Mesodermal cell (in vitro differentiated cells): Measurements from ENCODE around the gene NPAS3.

Experiments used
- H3K27ac ChIP-seq: 2 replicates; pipeline ENCODE4 v1.7.0; 2013; ENCODE audit warnings: mild to moderate bottlenecking, low read depth, low read length, moderate library complexity; ENCODE audit not compliant: severe bottlenecking
- H3K36me3 ChIP-seq: 2 replicates; pipeline ENCODE4 v1.7.1; 2013; ENCODE audit warnings: mild to moderate bottlenecking, low read length, moderate library complexity; ENCODE audit not compliant: control insufficient read depth, insufficient read depth
- H3K4me1 ChIP-seq: one replicate; pipeline ENCODE4 v1.7.1; 2013; ENCODE audit warnings: mild to moderate bottlenecking, low read length; ENCODE audit not compliant: insufficient read depth, control insufficient read depth, poor library complexity, severe bottlenecking
- H3K4me3 ChIP-seq: 2 replicates; pipeline ENCODE4 v1.7.0; 2013; ENCODE audit warnings: low read length, control low read depth, mild to moderate bottlenecking; ENCODE audit not compliant: insufficient read depth, poor library complexity, severe bottlenecking; ENCODE audit errors: extremely low read depth
- H3K9me3 ChIP-seq: 2 replicates; pipeline ENCODE4 v1.7.1; 2013; ENCODE audit warnings: mild to moderate bottlenecking, low read length, moderate library complexity; ENCODE audit not compliant: control insufficient read depth
- WGBS, 2 experiments: methylation state at CpG; one replicate each; pipeline ENCODE4 v1.1.5; 2013; ENCODE audit warnings: missing lambda C conversion rate in 2 of 2; ENCODE audit not compliant: insufficient coverage in 2 of 2; 5-methylcytosine and 5-hydroxymethylcytosine counted together

NPAS3 gene

GRCh38 chr14:32940711-32941667, 2.3 kb downstream of the NPAS3 start:
- 87 to 100% methylated on average over 5 of the region's 7 CpGs for WGBS, 2 experiments
- Histone ChIP-seq H3K4me3 (no peak overlapping the region), H3K9me3 (no peaks in the 10 kb centered on the region), H3K36me3 (no peaks in the 10 kb centered on the region), H3K27ac (no peak overlapping the region), H3K4me1 (peaks cover 3% of the 10 kb centered on the region)

- Histone ChIP-seq H3K4me1 (peaks cover 3% of the 10 kb centered on the region), H3K27ac (no peak overlapping the region), H3K4me3 (no peak overlapping the region), H3K9me3 (no peaks in the 10 kb centered on the region), H3K36me3 (no peaks in the 10 kb centered on the region)
- WGBS, 2 experiments = 86% methylated on average over 1 of the region's 2 CpGs; no CpG with 5 or more reads in 1 of the 2 experiments
These were observed 3.0 kb downstream of the NPAS3 start for GRCh38 chr14:32941668-32942065.

DNA sequence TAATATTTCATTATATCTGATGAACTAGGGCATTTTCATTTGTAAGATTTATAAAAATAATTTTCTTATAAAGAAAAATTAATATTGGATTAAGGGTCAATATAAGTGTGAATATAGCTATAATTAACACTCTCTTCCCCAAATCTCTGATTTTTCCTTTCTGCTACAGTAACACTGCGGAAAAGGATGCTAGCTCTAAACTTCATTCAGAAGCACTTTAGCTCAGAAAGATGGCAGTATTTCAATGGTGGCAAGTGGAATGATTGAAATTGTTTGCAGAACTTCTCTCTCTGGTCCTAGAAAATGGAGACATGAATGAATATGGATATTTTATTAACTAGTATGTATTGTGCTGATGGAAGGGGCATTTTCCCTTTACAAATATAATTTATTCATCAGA, 8.4 kb downstream of the NPAS3 start:
- Histone ChIP-seq H3K9me3 (no peaks in the 10 kb centered on the region), H3K27ac (no peak overlapping the region), H3K36me3 (no peaks in the 10 kb centered on the region), H3K4me3 (no peak overlapping the region), H3K4me1 (peaks cover 3% of the 10 kb centered on the region)
- WGBS, 2 experiments = 100% methylated on average over 1 of the region's 1 CpG; no CpG with 5 or more reads in 1 of the 2 experiments

GRCh38 chr14:32947792-32948191, 9.1 kb downstream of the NPAS3 start:
- Histone ChIP-seq H3K27ac (no peak overlapping the region), H3K9me3 (no peaks in the 10 kb centered on the region), H3K4me3 (no peak overlapping the region), H3K4me1 (peaks cover 3% of the 10 kb centered on the region), H3K36me3 (no peaks in the 10 kb centered on the region)
- WGBS, 2 experiments = 50 to 79% methylated on average over 1 to 2 of the region's 2 CpGs

GRCh38 chr14:32950584-32950983, 11.9 kb downstream of the NPAS3 start:
- Histone ChIP-seq H3K9me3 (no peaks in the 10 kb centered on the region), H3K4me3 (no peak overlapping the region), H3K36me3 (no peaks in the 10 kb centered on the region), H3K27ac (no peak overlapping the region), H3K4me1 (peaks cover 3% of the 10 kb centered on the region)
- WGBS, 2 experiments = 80 to 100% methylated on average over 1 to 2 of the region's 2 CpGs

DNA sequence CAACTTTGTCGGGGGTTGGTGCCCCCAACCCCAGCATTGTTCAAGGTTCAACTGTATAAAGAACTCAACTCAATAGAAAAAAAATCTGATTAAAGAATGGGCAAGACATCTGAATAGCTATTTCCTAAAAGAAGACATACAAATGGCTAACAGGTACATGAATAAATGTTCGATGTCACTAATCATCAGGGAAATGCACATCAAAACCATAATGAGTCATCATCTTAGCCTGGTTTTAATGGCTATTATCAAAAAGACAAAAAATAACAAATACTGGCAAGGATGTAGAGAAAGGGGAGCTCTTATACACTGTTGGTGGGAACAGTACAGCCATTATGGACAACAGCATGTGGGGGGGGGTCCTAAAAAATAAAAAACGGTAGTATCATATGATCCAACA, 28.7 kb downstream of the NPAS3 start:
- no peaks in the 10 kb centered on the region for H3K4me1 ChIP-seq
- 76 to 100% methylated on average over 1 to 2 of the region's 3 CpGs for WGBS, 2 experiments
- H3K36me3 ChIP-seq = no peaks in the 10 kb centered on the region
- H3K4me3 ChIP-seq = no peak overlapping the region
- no peak overlapping the region for H3K27ac ChIP-seq
- no peaks in the 10 kb centered on the region for H3K9me3 ChIP-seq

DNA sequence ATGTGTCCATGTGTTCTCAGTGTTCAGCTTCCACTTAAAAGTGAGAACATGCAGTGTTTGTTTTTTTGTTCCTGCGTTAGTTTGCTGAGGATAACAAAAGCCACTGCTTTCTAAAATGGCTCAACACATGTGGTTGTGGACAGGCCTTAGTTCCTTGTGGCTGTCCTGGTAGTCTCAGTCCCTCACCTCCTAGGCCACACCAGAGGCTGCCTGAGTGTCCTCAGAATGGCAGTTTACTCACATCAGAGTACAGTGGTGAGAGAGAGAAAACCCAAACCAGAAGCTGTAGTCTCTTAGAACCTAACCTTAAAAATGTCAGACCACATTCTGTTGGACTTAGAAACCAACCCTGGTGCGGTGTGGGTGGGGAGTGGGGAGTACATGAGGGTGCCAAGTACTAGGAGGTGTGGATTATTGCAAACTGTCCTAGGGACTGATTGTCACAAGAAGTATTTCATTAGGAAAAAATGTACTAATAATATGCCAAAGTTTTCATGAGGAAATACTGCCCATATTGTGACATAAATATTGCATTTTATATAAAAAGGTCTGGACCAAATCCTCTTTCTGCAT, 30.4 kb downstream of the NPAS3 start:
- no peaks in the 10 kb centered on the region for H3K9me3 ChIP-seq
- H3K4me1 ChIP-seq = no peaks in the 10 kb centered on the region
- H3K36me3 ChIP-seq = no peaks in the 10 kb centered on the region
- H3K4me3 ChIP-seq = no peak overlapping the region
- 93 to 100% methylated on average over 1 to 2 of the region's 2 CpGs for WGBS, 2 experiments
- no peak overlapping the region for H3K27ac ChIP-seq

GRCh38 chr14:32977913-32978312, 39.2 kb downstream of the NPAS3 start:
- no CpG with 5 or more reads among the region's 2 CpGs for WGBS, 2 experiments
- no peaks in the 10 kb centered on the region for H3K36me3 ChIP-seq
- H3K9me3 ChIP-seq = no peaks in the 10 kb centered on the region
- no peak overlapping the region for H3K27ac ChIP-seq
- no peaks in the 10 kb centered on the region for H3K4me1 ChIP-seq
- no peak overlapping the region for H3K4me3 ChIP-seq

DNA sequence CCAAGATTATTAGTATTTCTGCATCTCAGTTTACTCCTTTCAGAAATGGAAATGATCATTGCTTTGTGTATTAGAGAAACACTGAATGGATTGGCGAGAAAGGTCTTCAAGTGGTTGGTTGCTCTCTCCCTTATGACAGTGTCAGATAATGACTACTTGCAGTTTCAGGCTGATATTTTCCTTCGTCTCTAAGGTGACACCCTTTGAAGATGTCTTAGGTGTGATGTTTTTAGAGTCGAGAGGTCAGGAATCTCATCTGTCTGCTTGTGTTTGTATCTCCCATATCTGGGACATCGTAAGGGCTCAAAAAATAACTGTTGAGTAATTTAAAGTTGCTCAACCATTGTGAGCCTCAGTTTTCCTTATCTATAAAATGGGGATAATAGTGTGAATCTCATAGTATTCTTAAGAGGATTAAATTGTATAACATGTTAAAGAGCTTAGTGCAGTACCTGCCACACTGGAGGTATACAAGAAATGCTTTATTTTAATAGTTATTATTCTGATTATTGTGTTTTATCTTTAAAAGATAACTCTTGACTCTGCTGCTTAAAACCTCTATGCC, 40.1 kb downstream of the NPAS3 start:
- no peak overlapping the region for H3K4me3 ChIP-seq
- H3K27ac ChIP-seq = no peak overlapping the region
- H3K4me1 ChIP-seq = no peaks in the 10 kb centered on the region
- 89 to 94% methylated on average over 1 to 2 of the region's 4 CpGs for WGBS, 2 experiments
- no peaks in the 10 kb centered on the region for H3K9me3 ChIP-seq
- no peaks in the 10 kb centered on the region for H3K36me3 ChIP-seq

DNA sequence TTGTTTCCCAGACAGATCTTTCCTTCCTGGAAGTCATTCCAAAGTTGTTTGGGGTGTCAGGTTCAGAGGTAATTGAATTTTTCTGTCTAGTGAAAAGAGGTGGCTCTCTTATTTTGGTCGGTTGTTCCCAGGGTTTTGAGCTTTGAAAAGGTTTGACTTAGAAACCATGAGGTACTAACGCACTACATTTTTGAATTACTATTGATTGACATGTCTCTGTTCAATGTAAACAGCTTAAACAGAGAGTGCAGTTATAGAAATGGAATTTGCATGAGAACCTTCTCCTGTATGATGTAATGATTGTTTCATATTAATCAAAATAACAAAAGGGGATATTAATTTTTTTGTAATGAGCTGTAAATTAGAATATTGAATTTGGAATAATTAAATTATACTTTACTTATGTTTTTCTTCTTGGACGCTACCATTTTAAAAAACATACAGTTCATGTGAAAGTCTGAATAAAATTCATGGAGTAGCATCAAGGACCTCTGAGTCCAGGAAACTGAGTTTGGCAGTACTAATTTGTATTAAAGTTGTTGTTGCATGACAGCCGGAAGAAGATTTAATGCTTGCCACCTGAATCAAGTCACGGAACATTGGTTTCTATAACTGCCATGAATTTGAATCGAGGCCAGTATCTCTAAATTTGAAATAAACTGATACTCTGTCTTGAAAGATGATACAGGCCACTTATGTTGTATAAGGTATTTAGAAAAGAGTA, 41.7 kb downstream of the NPAS3 start:
- no peaks in the 10 kb centered on the region for H3K4me1 ChIP-seq
- no peak overlapping the region for H3K27ac ChIP-seq
- no peaks in the 10 kb centered on the region for H3K9me3 ChIP-seq
- no peaks in the 10 kb centered on the region for H3K36me3 ChIP-seq
- H3K4me3 ChIP-seq = no peak overlapping the region
- WGBS, 2 experiments = 90 to 93% methylated on average over 2 to 4 of the region's 6 CpGs
